ENCODE measurements around the gene DDX17.
"Not testable (repeated sequence)": the region's sequence is repeated elsewhere in the genome, so short reads cannot be mapped to it uniquely, and the experiment has no call there.

DDX17 gene

DNA sequence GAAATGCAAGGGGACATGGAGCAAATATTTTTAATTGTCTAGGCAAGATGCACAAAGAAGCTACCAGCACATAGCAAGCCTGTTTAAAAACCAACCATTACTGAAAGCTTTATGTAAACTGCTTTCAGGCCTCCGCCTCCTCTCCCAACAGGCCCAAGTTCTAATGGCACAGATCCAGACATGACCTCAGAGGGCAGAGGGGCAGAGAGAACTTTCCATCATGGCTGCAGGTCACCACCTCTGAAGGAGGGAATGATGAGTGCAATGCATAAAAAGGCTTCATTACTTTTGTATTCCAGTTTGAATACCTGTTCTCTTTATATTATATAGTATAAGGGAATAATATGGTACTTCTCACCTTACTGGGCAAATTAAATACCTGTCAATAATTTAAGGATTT is 15.2 kb downstream of the DDX17 start:
- DNase-seq, result no peak

- DNase-seq, result no peak
Measured at GRCh38 chr22:38490475-38490874, 15.6 kb downstream of the DDX17 start.

DNA sequence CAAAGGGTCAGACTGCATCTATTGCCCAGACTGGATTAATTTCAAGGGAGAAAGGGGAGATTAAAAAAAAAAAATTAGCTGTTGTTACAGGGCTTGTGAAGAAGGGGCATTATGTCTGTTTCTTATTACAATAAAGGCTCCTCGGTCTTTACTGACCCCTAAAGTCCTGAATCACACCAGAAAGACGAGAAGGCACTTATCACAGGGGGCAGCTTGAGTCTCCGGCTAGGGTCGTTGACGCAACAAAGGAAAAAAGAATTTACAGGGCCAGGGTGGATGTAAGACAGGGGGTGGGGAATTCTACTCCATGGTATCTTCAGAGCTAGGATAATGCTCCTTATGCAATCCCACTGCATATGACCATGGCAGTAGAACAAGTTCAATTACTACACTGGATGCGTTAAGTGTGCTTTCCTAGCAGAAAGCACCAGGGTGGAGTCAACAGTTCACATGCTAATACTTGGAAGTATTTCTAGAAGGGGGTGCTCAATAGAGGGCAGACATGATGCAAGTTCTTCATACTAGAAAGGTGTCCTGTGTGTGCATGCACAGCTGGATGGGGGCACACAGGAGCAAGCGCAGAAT is 16.5 kb downstream of the DDX17 start:
- DNase-seq, result no peak

DNA sequence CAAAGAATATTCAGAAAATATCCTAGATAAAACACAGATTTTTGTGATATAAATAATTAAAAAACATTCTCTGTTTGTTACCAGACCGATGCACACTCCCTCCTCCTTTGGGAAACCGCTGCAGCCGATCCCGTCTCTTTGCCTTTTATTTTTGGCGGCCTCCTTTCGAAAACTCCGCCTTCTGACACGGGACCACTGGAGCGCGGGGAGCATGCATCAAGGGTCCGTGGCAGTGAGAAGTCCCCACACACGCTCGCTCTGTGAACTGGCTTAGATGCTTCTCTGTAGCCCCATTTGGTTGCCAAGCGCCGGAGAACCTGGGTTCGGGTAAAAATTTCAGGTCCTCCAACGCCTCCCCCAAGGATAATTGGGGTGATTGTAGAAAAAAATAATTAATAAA is 17.0 kb downstream of the DDX17 start:
- DNase-seq, result no peak

DNA sequence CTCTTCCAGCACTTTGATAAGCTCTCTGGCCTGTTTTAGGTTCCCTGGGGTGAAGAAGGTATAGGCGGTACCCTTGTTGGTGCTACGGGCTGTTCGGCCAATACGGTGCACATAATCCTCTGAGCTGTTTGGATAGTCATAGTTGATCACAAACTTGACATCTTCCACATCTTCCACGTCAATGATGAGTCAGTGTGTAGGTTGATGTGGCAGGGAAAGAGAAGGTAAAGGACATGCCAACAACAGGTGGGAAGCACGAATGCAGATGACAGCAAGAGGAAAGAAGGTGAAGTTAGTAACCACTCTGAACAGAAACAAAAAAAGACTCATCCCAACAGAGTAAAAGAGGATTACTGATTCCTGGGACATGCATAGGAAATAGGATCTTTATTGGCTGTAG is 18.2 kb downstream of the DDX17 start:
- no peak for DNase-seq

- no peak for DNase-seq
Measured at GRCh38 chr22:38485783-38486182, 20.3 kb downstream of the DDX17 start.

DNA sequence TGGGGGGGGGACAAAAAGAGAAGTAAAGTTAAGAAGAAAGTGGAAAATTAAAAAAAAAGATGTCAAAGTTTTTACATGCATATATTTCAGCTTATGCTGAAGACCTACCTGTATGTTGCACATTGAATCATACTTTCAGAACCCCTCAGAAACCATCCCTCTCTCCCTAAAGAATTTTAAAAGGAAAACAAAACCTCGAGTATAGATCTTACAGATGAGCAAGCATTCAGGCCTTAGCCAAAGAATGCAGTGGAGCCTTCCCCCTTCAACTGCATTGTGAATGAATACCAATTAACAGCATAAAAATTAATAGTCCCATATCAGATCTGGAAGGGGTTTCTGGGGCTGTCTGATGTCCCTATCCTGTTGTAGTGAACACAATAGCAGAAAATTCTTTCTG is 21.9 kb downstream of the DDX17 start:
- DNase-seq, result no peak

DNA sequence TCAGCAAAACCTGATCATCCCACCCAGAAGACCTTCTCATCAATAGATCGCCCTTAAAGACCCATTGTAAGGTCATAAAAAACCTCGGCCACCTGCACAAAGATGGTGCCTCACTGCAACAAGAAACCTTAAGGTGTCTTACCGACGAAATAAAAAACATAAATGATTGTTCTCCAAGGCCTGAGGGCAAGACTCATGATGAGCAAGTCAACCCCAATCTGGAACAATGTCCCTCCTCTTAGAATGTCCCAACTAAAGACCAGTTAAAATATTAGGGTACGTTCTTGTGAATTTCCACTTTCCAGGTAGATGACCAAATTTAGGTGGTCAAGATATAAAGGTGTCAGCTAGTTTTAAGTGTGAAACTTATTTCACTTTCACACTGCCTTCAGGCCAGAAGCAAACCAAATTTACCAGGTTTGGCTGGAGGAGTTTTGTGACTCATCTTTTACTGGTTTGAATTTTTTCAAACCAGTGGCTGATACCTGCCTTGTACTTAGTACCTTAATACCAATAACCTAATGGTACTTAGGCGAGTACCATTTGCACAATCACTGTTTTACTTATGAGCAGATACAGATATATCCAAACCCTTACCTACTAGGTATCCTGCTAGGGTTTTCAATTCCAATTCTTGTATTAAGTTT is 23.3 kb downstream of the DDX17 start:
- DNase-seq, result no peak

- no peak for DNase-seq
Measured at GRCh38 chr22:38481871-38482332, 24.2 kb downstream of the DDX17 start.

DNA sequence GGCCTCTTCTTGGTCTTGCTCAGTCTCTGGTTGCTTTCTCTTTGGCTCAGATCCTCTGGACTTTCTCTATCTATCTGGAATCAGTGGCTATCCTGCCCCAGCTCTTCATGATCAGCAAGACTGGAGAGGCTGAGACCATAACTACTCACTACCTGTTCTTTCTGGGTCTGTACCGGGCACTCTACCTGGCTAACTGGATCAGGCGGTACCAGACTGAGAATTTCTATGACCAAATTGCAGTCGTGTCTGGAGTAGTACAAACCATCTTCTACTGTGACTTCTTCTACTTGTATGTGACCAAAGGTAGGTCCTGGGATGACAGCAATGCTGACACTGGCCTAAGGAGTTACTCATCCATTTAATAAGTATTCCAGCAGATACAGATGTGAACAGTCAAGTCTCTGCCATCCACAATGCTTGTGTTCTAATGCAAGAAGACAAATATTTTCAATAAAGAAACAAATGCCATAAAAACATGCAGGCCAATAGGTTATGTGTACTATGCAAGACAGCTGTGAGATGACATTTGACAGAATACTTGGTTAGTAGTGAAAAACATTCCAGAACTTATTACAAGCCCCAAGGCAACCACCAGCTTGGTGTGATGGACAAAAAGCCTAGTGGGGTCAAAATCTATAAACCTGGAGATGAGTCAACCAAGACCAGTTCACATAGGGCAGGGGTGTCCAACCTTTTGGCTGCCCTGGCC is 24.8 kb downstream of the DDX17 start:
- DNase-seq, result no peak

GRCh38 chr22:38479096-38479837 is 26.8 kb downstream of the DDX17 start:
- DNase-seq, result no peak

GRCh38 chr22:38477585-38477984 is 28.5 kb downstream of the DDX17 start:
- no peak for DNase-seq

- DNase-seq, result no peak
Measured at GRCh38 chr22:38474003-38474607, 32.0 kb downstream of the DDX17 start.

- DNase-seq, result no peak
Measured at GRCh38 chr22:38471237-38471636, 34.9 kb downstream of the DDX17 start.

DNA sequence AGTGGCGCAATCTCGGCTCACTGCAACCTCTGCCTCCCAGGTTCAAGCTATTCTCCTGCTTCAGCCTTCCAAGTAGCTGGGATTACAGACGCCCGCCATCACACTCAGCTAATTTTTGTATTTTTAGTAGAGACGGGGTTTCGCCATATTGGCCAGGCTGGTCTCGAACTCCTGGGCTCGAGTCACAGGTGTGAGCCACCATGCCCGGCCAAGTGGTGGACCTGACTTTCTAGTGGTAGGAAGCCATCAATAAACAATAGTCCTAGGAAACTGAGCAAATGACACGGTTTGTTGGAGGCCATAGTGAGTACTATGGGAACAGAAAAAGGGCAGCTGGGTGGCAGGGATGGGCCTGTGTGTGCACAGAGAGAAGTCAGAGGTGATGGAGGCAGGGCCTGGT is 35.9 kb downstream of the DDX17 start:
- not testable (repeated sequence) for DNase-seq

DNA sequence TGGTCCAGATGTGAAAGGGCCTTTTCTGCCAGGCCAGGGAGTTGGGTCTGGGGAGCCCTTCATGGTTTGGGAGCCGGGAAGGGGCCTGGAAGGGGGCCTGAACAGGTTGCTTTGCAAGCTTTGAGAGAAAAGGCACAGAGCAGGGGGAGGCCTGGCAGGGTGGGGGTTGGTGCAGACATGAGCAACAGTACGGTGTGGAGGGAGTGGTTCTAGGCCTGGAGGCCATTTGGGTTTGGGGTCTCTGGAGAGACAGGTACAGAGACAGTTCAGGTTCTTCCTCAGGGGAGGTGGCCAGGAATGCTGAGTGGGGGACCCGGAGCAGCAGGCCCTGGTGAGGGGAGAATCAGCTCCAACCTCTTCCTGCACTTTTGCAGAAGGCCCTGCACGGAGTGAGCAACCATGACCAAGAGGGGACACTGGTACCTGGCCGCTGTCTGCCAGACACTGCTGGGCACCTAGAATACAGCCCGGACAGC is 36.8 kb downstream of the DDX17 start:
- no peak for DNase-seq

GRCh38 chr22:38468443-38469305 is 37.4 kb downstream of the DDX17 start:
- no peak for DNase-seq

- no peak for DNase-seq
Measured at GRCh38 chr22:38467904-38468442, 38.1 kb downstream of the DDX17 start, which contains the start of gene KDELR3. KDELR3 (plus strand) TSS chr22:38468096; CDS start chr22:38468234, 138 bp downstream.

GRCh38 chr22:38467438-38467903 is 38.6 kb downstream of the DDX17 start:
- no peak for DNase-seq

GRCh38 chr22:38465673-38466490 is 40.2 kb downstream of the DDX17 start:
- no peak for DNase-seq

Measured in cortex of kidney (tissue), 1 donor.